Urinary bladder (tissue), 4 donors: ENCODE results near the gene PIP5K1C. TPM values are rescaled to one million over a fixed set of nuclear protein-coding genes. Genes with fewer than 3 reads are reported as not detected.

ENCODE experiments used
- DNase-seq: peaks from one replicate; pipeline ENCODE4 v3.0.0-alpha.2; 2015; ENCODE audit errors: extremely low spot score
- H3K27ac ChIP-seq: one replicate; pipeline ENCODE4 v1.5.1; 2013; ENCODE audit warnings: low read depth, mild to moderate bottlenecking, moderate library complexity
- H3K36me3 ChIP-seq: one replicate; pipeline ENCODE4 v1.6.1; 2013; ENCODE audit warnings: mild to moderate bottlenecking, moderate library complexity; ENCODE audit not compliant: insufficient read depth
- H3K4me1 ChIP-seq: one replicate; pipeline ENCODE4 v1.6.1; 2013; ENCODE audit warnings: mild to moderate bottlenecking, moderate library complexity; ENCODE audit not compliant: insufficient read depth
- H3K4me3 ChIP-seq: one replicate; pipeline ENCODE4 v1.5.1; 2013; ENCODE audit warnings: low read depth, low read length
- WGBS: extraction: QIAGEN DNeasy Blood & Tissue Kit; methylation state at CpG from one replicate; pipeline ENCODE4 v1.1.7; 2013; 5-methylcytosine and 5-hydroxymethylcytosine counted together
- polyA plus RNA-seq: library from polyadenylated mRNA; stranded (reverse); fragments of 200-250 nt; gene quantifications from one replicate; pipeline ENCODE4 v1.2.3, GENCODE V29; 2013
- total RNA-seq: library from RNA; depleted of rRNA; stranded (reverse); fragments of >200 nt; gene quantifications from one replicate; pipeline ENCODE4 v1.2.3, GENCODE V29; 2014
- donor health status: healthy with polysubstance abuse.
- donor health status: healthy.

Gene PIP5K1C
- total and polyA plus RNA-seq, 2 donors = 17.1 to 60.8 TPM

GRCh38 chr19:3606690-3607289 is 93.5 kb downstream of the PIP5K1C start, which contains the start of gene TBXA2R:
Gene TBXA2R (minus strand): TSS chr19:3606875. CDS start chr19:3600634, 6,241 bp downstream.
- peak within 1 kb of the TSS; percentile 49 for H3K4me3 ChIP-seq
- H3K4me1 ChIP-seq = no peaks in the 10 kb centered on the region
- WGBS = 2% methylated on average over 46 of the region's 46 CpGs
- H3K36me3 ChIP-seq = peaks cover 2% of the 10 kb centered on the region
- DNase-seq = no peak
- peak within 1 kb of the TSS; percentile 32 for H3K27ac ChIP-seq

- Histone ChIP-seq H3K4me3 (peak overlapping the region; percentile 49), H3K4me1 (no peaks in the 10 kb centered on the region), H3K36me3 (peaks cover 2% of the 10 kb centered on the region), H3K27ac (no peak overlapping the region)
- 8% methylated on average over 35 of the region's 35 CpGs for WGBS
- no peak for DNase-seq
These were observed 94.0 kb downstream of the PIP5K1C start for GRCh38 chr19:3606174-3606689.

GRCh38 chr19:3605770-3606169 is 94.5 kb downstream of the PIP5K1C start:
- Histone ChIP-seq H3K4me1 (no peaks in the 10 kb centered on the region), H3K36me3 (no peaks in the 10 kb centered on the region), H3K4me3 (peak overlapping the region; percentile 49), H3K27ac (no peak overlapping the region)
- 61% methylated on average over 5 of the region's 5 CpGs for WGBS
- no peak for DNase-seq

GRCh38 chr19:3605361-3605760 is 94.9 kb downstream of the PIP5K1C start:
- Histone ChIP-seq H3K4me1 (no peaks in the 10 kb centered on the region), H3K27ac (no peak overlapping the region), H3K4me3 (no peak overlapping the region), H3K36me3 (no peaks in the 10 kb centered on the region)
- WGBS = 74% methylated on average over 3 of the region's 3 CpGs
- no peak for DNase-seq

GRCh38 chr19:3604987-3605343 is 95.3 kb downstream of the PIP5K1C start:
- H3K4me1 ChIP-seq = no peaks in the 10 kb centered on the region
- 68% methylated on average over 11 of the region's 11 CpGs for whole genome bisulfite sequencing
- H3K4me3 ChIP-seq = no peak overlapping the region
- no peak overlapping the region for H3K27ac ChIP-seq
- no peaks in the 10 kb centered on the region for H3K36me3 ChIP-seq
- DNase-seq = no peak

GRCh38 chr19:3604227-3604986 is 95.9 kb downstream of the PIP5K1C start:
- no peaks in the 10 kb centered on the region for H3K4me1 ChIP-seq
- H3K36me3 ChIP-seq = no peaks in the 10 kb centered on the region
- H3K4me3 ChIP-seq = no peak overlapping the region
- WGBS = 79% methylated on average over 27 of the region's 27 CpGs
- DNase-seq = no peak
- H3K27ac ChIP-seq = no peak overlapping the region

- Histone ChIP-seq H3K27ac (no peak overlapping the region), H3K4me1 (no peaks in the 10 kb centered on the region), H3K4me3 (no peak overlapping the region), H3K36me3 (no peaks in the 10 kb centered on the region)
- no peak for DNase-seq
- 57% methylated on average over 23 of the region's 23 CpGs for WGBS
These were observed 97.0 kb downstream of the PIP5K1C start for GRCh38 chr19:3603121-3603811.

GRCh38 chr19:3601021-3601420 is 99.2 kb downstream of the PIP5K1C start:
- no peak for DNase-seq
- Histone ChIP-seq H3K4me3 (no peak overlapping the region), H3K36me3 (no peaks in the 10 kb centered on the region), H3K4me1 (no peaks in the 10 kb centered on the region), H3K27ac (no peak overlapping the region)
- WGBS = 87% methylated on average over 12 of the region's 12 CpGs

- no peak for DNase-seq
- WGBS = 90% methylated on average over 28 of the region's 28 CpGs
- Histone ChIP-seq H3K4me1 (no peaks in the 10 kb centered on the region), H3K36me3 (no peaks in the 10 kb centered on the region), H3K4me3 (no peak overlapping the region), H3K27ac (no peak overlapping the region)
These were observed 100.5 kb downstream of the PIP5K1C start for GRCh38 chr19:3599776-3600187.

GRCh38 chr19:3595521-3596061 is 104.7 kb downstream of the PIP5K1C start:
- Histone ChIP-seq H3K4me1 (no peaks in the 10 kb centered on the region), H3K4me3 (no peak overlapping the region), H3K27ac (no peak overlapping the region), H3K36me3 (no peaks in the 10 kb centered on the region)
- 76% methylated on average over 34 of the region's 34 CpGs for WGBS
- no peak for DNase-seq

- Histone ChIP-seq H3K27ac (no peak overlapping the region), H3K36me3 (no peaks in the 10 kb centered on the region), H3K4me3 (no peak overlapping the region), H3K4me1 (no peaks in the 10 kb centered on the region)
- no peak for DNase-seq
- WGBS = 32% methylated on average over 11 of the region's 11 CpGs
These were observed 107.1 kb downstream of the PIP5K1C start for GRCh38 chr19:3593156-3593555.

- whole genome bisulfite sequencing = 72% methylated on average over 9 of the region's 9 CpGs
- DNase-seq = no peak
- Histone ChIP-seq H3K36me3 (no peaks in the 10 kb centered on the region), H3K27ac (no peak overlapping the region), H3K4me3 (no peak overlapping the region), H3K4me1 (no peaks in the 10 kb centered on the region)
These were observed 108.2 kb downstream of the PIP5K1C start for GRCh38 chr19:3591876-3592613.
